ENCODE results near the gene LIPC.

Gene LIPC

GRCh38 chr15:58551764-58552504, 120.1 kb downstream of the LIPC start:
- in situ Hi-C loops (cut with HindIII; ENCODE audit: low pct_unique_long_range_greater_than_20kb, low sequenced_read_pairs): no loop called here
- DNase-seq (ENCODE audit: low read depth in 1 of 2, low spot score in 1 of 2): no peak
- TF ChIP-seq JUND (IDR thresholded peaks at IDR 0.05; ENCODE audit: low read depth): no peak

DNA sequence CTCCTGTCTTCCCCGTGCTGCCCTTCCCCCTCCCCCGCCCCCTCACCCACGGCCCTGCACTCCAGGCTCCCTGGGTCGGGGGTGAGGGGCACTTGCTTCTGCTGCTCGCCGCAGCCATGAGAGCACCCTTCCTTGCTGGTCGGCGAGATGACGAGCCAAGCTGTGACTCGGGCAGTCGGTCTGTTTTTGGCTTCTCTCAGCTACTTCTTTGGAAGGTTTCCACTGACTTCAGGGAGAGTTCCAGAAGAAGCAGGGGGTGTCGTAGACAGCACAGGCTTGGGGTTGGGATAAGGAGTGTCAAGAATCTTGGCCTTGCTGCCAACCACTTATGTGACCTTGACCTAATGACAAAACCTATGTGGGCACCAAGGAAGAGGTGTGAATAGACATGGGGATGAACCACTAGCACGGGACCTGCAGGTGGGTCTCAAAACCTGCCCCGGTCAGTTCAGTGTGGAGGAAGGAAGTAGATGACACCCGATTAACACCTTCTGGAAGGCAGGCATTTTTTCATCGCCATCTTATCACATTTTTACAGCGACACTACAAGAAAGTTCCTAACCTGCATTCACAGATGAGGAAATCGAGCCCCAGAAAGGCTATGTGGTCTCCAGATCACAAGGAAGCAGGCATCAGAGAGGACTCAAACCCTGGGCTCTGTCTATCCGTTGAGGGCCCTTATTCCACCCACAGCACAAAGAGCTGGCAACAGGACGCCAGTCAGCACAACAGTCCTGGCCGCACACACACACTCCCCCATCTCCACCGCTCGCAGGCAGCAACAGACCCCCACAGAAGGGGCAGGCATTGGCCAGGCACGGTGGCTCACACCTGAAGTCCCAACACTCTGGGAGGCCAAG, 120.9 kb downstream of the LIPC start:
- no peak for DNase-seq (ENCODE audit: low read depth in 1 of 2, low spot score in 1 of 2)
- in situ Hi-C loops (cut with HindIII; ENCODE audit: low pct_unique_long_range_greater_than_20kb, low sequenced_read_pairs): no loop called here
- TF ChIP-seq JUND (IDR thresholded peaks at IDR 0.05; ENCODE audit: low read depth): no peak

GRCh38 chr15:58553365-58553918, 121.7 kb downstream of the LIPC start:
- TF ChIP-seq JUND (IDR thresholded peaks at IDR 0.05; ENCODE audit: low read depth): no peak
- no peak for DNase-seq (ENCODE audit: low read depth in 1 of 2, low spot score in 1 of 2)
- in situ Hi-C loops (cut with HindIII; ENCODE audit: low pct_unique_long_range_greater_than_20kb, low sequenced_read_pairs): no loop called here

GRCh38 chr15:58554758-58555157, 123.0 kb downstream of the LIPC start:
- no peak for TF ChIP-seq JUND (IDR thresholded peaks at IDR 0.05; ENCODE audit: low read depth)
- DNase-seq (ENCODE audit: low read depth in 1 of 2, low spot score in 1 of 2): no peak
- in situ Hi-C loops (cut with HindIII; ENCODE audit: low pct_unique_long_range_greater_than_20kb, low sequenced_read_pairs): no loop called here

GRCh38 chr15:58555162-58556027, 123.6 kb downstream of the LIPC start:
- no peak for DNase-seq (ENCODE audit: low read depth in 1 of 2, low spot score in 1 of 2)
- in situ Hi-C loops (cut with HindIII; ENCODE audit: low pct_unique_long_range_greater_than_20kb, low sequenced_read_pairs): no loop called here
- TF ChIP-seq JUND (IDR thresholded peaks at IDR 0.05; ENCODE audit: low read depth): no peak

GRCh38 chr15:58556028-58556361, 124.2 kb downstream of the LIPC start:
- TF ChIP-seq JUND (IDR thresholded peaks at IDR 0.05; ENCODE audit: low read depth): no peak
- in situ Hi-C loops (cut with HindIII; ENCODE audit: low pct_unique_long_range_greater_than_20kb, low sequenced_read_pairs): no loop called here
- no peak for DNase-seq (ENCODE audit: low read depth in 1 of 2, low spot score in 1 of 2)

GRCh38 chr15:58556541-58556940, 124.8 kb downstream of the LIPC start:
- no peak for DNase-seq (ENCODE audit: low read depth in 1 of 2, low spot score in 1 of 2)
- in situ Hi-C loops (cut with HindIII; ENCODE audit: low pct_unique_long_range_greater_than_20kb, low sequenced_read_pairs): no loop called here
- TF ChIP-seq JUND (IDR thresholded peaks at IDR 0.05; ENCODE audit: low read depth): no peak

DNA sequence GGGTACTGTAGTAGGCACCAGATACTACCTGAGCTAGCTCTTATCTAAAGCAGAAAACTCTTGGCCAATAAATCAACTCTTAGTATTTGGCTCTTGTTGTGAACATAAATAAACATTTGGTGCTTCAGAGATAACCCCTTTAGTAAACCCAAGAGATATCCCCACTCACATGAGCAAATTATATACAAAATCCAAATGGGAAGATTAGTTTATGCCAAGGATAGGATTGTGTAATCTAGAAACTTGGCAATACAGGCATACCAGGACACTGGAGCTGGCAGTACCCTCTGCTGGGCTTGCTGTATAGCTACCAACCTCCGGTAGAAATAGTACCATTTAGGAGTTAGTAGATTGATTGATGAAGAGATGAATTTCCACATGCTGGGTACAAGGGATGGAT, 127.0 kb downstream of the LIPC start:
- no peak for DNase-seq (ENCODE audit: low read depth in 1 of 2, low spot score in 1 of 2)
- in situ Hi-C loops (cut with HindIII; ENCODE audit: low pct_unique_long_range_greater_than_20kb, low sequenced_read_pairs): no loop called here
- TF ChIP-seq JUND (IDR thresholded peaks at IDR 0.05; ENCODE audit: low read depth): no peak

- no peak for TF ChIP-seq JUND (IDR thresholded peaks at IDR 0.05; ENCODE audit: low read depth)
- DNase-seq (ENCODE audit: low read depth in 1 of 2, low spot score in 1 of 2): no peak
- in situ Hi-C loops (cut with HindIII; ENCODE audit: low pct_unique_long_range_greater_than_20kb, low sequenced_read_pairs): no loop called here
Observed at GRCh38 chr15:58559904-58560588, 128.3 kb downstream of the LIPC start.

GRCh38 chr15:58561321-58561720, 129.5 kb downstream of the LIPC start:
- in situ Hi-C loops (cut with HindIII; ENCODE audit: low pct_unique_long_range_greater_than_20kb, low sequenced_read_pairs): no loop called here
- TF ChIP-seq JUND (IDR thresholded peaks at IDR 0.05; ENCODE audit: low read depth): no peak
- no peak for DNase-seq (ENCODE audit: low read depth in 1 of 2, low spot score in 1 of 2)

DNA sequence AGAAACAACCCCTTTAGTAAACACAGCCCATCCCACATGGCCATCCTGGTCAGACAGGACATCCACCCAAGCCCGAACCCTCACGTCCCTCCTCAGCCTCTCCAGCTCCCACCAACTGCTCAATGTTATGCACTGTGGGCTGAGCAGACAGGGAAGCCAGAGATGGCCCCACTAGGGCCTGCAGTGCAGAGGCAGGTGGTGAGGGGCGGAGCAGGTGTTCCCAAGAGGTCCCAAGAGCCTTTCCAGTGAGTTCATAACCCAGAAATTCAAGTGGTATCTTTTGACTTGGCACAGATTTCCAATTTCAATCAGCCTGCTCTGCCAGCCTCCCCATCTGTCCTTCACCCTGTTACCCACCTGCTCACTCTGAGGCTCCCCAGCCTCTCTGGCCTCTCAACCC, 130.3 kb downstream of the LIPC start:
- TF ChIP-seq JUND (IDR thresholded peaks at IDR 0.05; ENCODE audit: low read depth): no peak
- DNase-seq (ENCODE audit: low read depth in 1 of 2, low spot score in 1 of 2): no peak
- in situ Hi-C loops (cut with HindIII; ENCODE audit: low pct_unique_long_range_greater_than_20kb, low sequenced_read_pairs): no loop called here

DNA sequence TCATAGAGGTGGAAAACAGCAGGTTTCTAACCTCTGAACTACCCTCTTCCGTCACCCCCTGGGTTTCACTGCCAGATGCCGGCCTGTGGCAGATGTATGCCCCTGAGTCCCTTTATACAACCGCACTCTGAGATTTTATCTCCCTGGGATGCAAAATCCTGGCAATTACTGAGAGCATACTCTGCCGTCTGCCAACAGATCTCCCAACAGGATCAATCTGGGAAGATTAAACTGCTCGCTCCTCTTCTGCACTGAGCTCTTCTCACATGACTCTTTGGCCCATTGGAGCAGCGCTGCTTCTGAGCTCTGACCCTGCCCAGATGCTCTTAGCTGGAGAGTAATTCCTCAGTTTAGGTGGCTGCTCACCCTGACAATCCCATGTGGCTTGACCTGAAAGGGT, 133.2 kb downstream of the LIPC start:
- TF ChIP-seq JUND (IDR thresholded peaks at IDR 0.05; ENCODE audit: low read depth): no peak
- in situ Hi-C loops (cut with HindIII; ENCODE audit: low pct_unique_long_range_greater_than_20kb, low sequenced_read_pairs): no loop called here
- no peak for DNase-seq (ENCODE audit: low read depth in 1 of 2, low spot score in 1 of 2)

All from T47D (cell line).